AG04450 (cell line): ENCODE results near the gene SLC13A3. TPM values are rescaled to one million over a fixed set of nuclear protein-coding genes. Genes with fewer than 3 reads are reported as not detected.

ENCODE experiments used
- CTCF ChIA-PET: fragments of 300-600, 350-600 bp; formaldehyde crosslinking; extraction: SDS; loops from one replicate; lab custom pipeline; 2022; ENCODE audit warnings: antibody characterized with exemption, inconsistent platforms; lab: Charles Lee
- POLR2A ChIA-PET: fragments of 350-600 bp; formaldehyde crosslinking; extraction: SDS; loops from one replicate; lab custom pipeline; 2021; ENCODE audit warnings: antibody characterized with exemption, inconsistent platforms; lab: Yijun Ruan, JAX
- DNase-seq: peaks from one replicate; pipeline ENCODE4 v3.0.0-alpha.2; 2011; ENCODE audit warnings: low read depth, low spot score
- H3K27ac ChIP-seq: one replicate; pipeline ENCODE4 v1.5.1; 2012; ENCODE audit warnings: low read depth, low read length, control low read depth
- H3K27me3 ChIP-seq: one replicate; pipeline ENCODE4 v1.6.0; 2012; ENCODE audit warnings: low read length; ENCODE audit not compliant: control insufficient read depth, insufficient read depth
- H3K4me3 ChIP-seq: 2 replicates; pipeline ENCODE4 v1.5.1; 2011; ENCODE audit warnings: mild to moderate bottlenecking, low read depth, low read length, control low read depth
- H3K9me3 ChIP-seq: 2 replicates; pipeline ENCODE4 v1.5.1; 2012; ENCODE audit warnings: low read length; ENCODE audit not compliant: control insufficient read depth, insufficient read depth
- CTCF ChIP-seq: IDR thresholded peaks from 2 replicates; pipeline ENCODE4 v1.5.1; 2011; ENCODE audit warnings: low read depth, low read length, control low read depth, inconsistent platforms
- polyA plus RNA-seq: library from polyadenylated mRNA; depleted of rRNA; stranded (reverse); fragments of >200 nt; gene quantifications from 2 replicates; pipeline ENCODE4 v1.2.3, GENCODE V29; 2011

The SLC13A3 gene
- polyA plus RNA-seq, 1 experiment: 2.4 TPM

- peak overlapping the region; percentile 81 for H3K27ac ChIP-seq
- ChIA-PET POLR2A (interaction anchor here (0.6 kb wide), 1 partner anchor 1981 kb away, joined by 3 read pairs; no protein-coding TSS in a partner anchor), CTCF (interaction anchor here (5.2 kb wide), 1 partner anchor 162 kb away, joined by 43 read pairs; no protein-coding TSS in a partner anchor)
- H3K4me3 ChIP-seq: peak overlapping the region; percentile 61
- peak; percentile 44 for DNase-seq
- H3K27me3 ChIP-seq: no peaks in the 10 kb centered on the region
- no peak for TF ChIP-seq CTCF
- no peaks in the 10 kb centered on the region for H3K9me3 ChIP-seq
These were observed 32.9 kb upstream of the SLC13A3 start for GRCh38 chr20:46683939-46684750.

- CTCF ChIA-PET: interaction anchor here (0.5 to 5.2 kb wide), 3 partner anchors 110 to 320 kb away, joined by 3 to 43 read pairs (median 4); no protein-coding TSS in a partner anchor
- peak overlapping the region; percentile 81 for H3K27ac ChIP-seq
- peak overlapping the region; percentile 61 for H3K4me3 ChIP-seq
- TF ChIP-seq CTCF: no peak
- no peaks in the 10 kb centered on the region for H3K9me3 ChIP-seq
- no peak for DNase-seq
- POLR2A ChIA-PET: interaction anchor here (0.6 kb wide), 1 partner anchor 1981 kb away, joined by 3 read pairs; no protein-coding TSS in a partner anchor
- H3K27me3 ChIP-seq: no peaks in the 10 kb centered on the region
These were observed 32.3 kb upstream of the SLC13A3 start for GRCh38 chr20:46683668-46683938.

DNA sequence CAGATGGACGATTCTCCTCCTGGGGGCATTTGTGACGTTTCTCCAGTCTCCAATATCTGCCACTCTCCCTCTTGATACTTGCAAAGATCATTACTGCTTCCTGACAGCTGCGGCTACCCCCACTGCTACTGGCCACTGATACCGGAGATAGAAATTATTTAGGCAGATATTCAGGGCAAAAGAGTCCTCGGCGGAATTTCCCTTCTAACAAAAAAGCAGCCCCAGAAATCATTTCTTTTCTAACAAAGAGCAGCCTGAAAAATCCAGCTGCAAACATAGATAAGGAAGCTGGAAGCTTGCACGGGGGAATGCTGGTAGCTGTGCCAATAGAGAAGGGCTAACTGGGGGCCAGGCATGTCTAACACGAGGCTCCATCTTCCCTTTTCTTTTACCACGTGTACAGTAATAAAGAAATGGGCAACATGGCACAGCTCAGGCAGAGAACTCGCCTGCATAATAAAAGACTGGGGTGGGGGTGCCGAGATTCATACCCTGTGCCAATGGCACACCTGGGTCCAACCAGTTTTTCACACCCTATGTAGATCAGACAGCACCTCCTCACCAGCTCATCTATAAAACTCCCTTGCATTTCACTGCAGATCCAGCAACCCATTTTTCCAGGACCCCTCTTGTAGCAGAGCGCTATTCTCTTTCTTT lies 31.9 kb upstream of the SLC13A3 start:
- ChIA-PET CTCF (interaction anchor here (0.5 to 5.2 kb wide), 5 partner anchors 21 to 319 kb away, joined by 3 to 43 read pairs (median 3); no protein-coding TSS in a partner anchor), POLR2A (no interaction called here)
- no peak overlapping the region for H3K27ac ChIP-seq
- peak overlapping the region; percentile 61 for H3K4me3 ChIP-seq
- DNase-seq: no peak
- H3K27me3 ChIP-seq: no peaks in the 10 kb centered on the region
- H3K9me3 ChIP-seq: no peaks in the 10 kb centered on the region
- no peak for TF ChIP-seq CTCF

DNA sequence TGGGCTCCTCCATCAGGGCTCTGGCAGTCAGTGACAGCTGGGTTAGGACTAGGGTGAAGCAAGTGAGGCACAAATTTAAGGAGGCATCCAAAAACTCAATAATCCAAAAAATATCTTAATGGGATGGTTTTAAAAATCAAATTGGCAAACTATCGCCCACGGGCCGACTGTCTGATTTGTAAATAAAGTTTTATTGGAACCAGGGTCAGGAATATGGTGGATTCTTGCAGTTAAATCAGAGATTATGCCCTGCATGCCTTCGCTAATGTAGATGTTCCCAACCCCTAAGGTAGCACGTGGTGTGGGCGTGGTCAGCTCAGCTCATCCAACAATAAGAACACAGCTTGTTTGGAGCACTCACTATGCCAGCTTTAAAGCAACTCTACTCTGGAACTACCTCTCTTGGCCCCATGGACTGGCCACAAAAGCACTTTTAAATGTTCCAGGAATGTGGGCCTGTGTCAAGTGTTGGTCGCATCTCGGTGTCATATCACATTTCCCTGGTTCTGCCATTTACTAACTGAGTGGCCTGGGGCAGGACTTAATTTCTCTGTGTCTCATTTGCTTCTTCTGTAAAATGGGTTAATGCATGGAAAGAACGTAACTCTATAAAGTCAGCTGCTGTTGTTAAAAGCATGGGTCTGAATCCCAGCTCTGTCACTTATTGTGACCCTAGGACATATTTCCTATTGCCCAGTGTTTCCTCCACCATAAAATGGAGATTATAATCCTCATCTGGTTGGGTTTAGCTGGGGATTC lies 31.0 kb upstream of the SLC13A3 start:
- no peak overlapping the region for H3K27ac ChIP-seq
- POLR2A ChIA-PET: no interaction called here
- no peak for TF ChIP-seq CTCF
- H3K9me3 ChIP-seq: no peaks in the 10 kb centered on the region
- no peak overlapping the region; the same call in 1 of the 2 replicates for H3K4me3 ChIP-seq
- CTCF ChIA-PET: interaction anchor here (1.0 to 5.2 kb wide), 4 partner anchors 22 to 167 kb away, joined by 3 to 43 read pairs (median 3); no protein-coding TSS in a partner anchor
- no peaks in the 10 kb centered on the region for H3K27me3 ChIP-seq
- no peak for DNase-seq
